GM12873 (cell line): ENCODE measurements around the gene NIPBL.

Experiments
- TF ChIP-seq, protein P1 (sequence below): IDR thresholded peaks from 2 replicates; pipeline ENCODE4 v1.5.1; 2012; ENCODE audit warnings: low read depth, mild to moderate bottlenecking, moderate library complexity, low read length, control low read depth; ENCODE audit not compliant: insufficient read depth; ENCODE audit errors: missing control alignments

Gene NIPBL

DNA sequence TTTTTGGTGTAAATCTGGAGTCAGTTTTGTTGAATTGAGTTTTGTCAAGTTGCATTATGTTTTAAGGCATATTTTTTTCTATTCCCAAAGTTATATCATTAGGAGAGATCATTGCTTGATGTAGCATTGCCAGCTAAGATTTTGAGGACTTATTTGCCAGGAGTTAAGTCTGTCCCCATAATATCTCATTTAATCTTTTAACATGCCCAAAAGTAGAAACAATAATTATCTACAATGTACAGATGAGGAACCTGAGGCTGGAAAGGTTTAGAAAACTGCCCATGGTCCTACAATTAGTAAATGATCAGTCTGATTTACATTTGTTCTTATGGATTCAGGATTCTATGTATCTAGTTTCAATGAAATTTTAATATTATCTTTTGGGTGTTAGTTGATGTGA is 4.7 kb downstream of the NIPBL start:
- TF ChIP-seq, protein P1, sequence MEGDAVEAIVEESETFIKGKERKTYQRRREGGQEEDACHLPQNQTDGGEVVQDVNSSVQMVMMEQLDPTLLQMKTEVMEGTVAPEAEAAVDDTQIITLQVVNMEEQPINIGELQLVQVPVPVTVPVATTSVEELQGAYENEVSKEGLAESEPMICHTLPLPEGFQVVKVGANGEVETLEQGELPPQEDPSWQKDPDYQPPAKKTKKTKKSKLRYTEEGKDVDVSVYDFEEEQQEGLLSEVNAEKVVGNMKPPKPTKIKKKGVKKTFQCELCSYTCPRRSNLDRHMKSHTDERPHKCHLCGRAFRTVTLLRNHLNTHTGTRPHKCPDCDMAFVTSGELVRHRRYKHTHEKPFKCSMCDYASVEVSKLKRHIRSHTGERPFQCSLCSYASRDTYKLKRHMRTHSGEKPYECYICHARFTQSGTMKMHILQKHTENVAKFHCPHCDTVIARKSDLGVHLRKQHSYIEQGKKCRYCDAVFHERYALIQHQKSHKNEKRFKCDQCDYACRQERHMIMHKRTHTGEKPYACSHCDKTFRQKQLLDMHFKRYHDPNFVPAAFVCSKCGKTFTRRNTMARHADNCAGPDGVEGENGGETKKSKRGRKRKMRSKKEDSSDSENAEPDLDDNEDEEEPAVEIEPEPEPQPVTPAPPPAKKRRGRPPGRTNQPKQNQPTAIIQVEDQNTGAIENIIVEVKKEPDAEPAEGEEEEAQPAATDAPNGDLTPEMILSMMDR: no peak

DNA sequence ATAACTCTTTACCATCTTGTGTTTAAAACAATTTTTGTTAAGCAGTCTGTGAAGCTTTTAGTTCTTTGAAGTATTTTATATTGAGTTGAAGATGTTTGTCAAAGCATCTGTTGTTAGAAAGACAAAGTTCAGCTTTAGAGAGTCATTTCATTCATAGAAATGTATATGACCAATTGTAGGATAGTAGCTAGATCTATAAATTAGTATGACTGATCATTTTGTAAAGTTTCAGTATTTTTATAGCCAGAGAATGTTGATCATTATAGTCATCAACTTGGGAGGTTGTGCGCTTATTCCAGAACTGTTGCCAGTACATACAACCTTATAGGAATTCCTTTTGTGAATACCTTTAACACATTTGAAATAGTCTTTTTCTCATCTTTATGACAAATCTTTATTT is 5.2 kb downstream of the NIPBL start:
- TF ChIP-seq, protein P1: no peak

DNA sequence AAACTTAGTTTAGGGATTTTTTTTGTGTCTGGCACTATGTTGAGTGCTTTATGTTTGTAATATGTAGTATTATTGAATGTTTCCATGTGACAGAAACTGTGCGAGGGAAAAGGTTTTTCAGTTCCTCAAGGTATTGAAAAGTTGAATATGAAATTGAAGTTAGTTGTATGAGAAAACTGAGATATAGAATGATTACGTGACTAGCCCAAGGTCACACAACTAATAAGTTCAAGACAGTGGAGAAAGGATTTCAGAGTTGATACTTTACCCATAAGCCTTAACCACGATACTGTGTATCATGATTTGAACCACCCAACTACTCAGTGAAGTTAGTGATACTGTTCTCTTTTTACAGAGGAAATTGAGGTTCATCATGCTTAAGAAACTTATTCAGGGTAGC is 5.7 kb downstream of the NIPBL start:
- TF ChIP-seq, protein P1: no peak

DNA sequence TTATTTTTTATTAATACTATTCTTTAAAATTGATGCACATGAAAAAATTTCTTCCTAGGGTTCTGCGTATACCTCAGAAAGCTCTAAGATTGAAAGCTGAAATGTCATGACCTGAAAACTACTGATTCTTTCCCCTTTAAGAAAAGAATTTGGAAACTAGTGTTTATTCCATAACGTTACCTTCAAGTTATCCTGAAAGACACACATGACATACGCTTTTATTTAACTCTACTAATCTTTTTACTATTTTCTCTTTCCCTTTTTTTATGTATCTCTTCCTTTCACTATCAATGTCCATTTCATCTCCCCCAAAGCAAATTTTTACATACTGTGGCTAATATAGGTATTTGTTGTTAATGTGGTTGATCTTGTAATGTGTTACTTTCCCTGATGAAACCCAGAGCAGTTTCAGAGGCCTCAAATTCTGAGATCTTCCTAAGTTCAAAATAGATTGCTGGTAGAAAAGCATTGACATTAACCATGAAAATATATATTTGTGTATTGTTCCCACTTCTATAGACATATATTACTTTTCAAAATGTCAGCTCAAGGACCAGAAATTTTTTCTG is 7.4 kb downstream of the NIPBL start:
- TF ChIP-seq, protein P1: no peak

DNA sequence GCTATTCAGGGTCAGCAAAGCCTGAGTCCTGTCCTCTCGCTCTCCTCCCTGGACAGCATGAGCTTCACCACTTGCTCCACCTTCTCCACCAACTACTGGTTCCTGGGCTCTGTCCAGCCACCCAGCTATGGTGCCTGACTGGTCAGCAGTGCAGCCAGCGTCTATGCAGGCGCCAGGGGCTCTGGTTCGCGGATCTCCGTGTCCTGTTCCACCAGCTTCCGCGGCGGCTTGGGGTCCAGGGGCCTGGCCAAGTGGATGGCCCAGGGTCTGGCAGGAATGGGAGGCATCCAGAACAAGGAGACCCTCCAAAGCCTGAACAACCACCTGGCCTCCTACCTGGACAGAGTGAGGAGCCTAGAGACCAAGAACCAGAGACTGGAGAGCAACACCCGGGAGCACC is 8.6 kb downstream of the NIPBL start:
- TF ChIP-seq, protein P1: no peak

DNA sequence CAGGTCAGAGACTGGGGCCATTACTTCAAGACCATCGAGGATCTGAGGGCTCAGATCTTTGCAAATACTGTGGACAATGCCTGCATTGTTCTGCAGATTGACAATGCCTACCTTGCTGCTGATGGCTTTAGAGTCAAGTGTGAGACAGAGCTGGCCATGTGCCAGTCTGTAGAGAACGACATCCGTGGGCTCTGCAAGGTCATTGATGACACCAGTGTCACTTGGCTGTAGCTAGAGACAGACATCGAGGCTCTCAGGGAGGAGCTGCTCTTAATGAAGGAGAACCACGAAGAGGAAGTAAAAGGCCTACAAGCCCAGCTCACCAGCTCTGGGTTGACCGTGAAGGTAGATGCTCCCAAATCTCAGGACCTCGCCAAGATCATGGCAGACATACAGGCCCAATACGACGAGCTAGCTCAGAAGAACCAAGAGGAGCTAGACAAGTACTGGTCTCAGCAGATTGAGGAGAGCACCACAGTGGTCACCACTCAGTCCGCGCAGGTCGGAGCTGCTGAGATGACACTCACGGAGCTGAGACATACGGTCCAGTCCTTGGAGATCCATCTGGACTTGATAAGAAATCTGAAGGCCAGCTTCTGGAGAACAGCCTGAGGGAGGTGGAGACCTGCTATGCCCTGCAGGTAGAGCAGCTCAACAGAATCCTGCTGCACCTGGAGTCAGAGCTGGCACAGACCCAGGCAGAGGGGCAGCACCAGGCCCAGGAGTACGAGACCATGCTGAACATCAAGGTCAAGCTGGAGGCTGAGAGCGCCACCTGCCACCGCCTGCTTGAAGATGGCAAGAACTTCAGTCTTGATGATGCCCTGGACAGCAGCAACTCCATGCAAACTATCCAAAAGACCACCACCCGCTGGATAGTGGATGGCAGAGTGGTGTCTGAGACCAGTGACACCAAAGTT is 9.3 kb downstream of the NIPBL start:
- TF ChIP-seq, protein P1: no peak

DNA sequence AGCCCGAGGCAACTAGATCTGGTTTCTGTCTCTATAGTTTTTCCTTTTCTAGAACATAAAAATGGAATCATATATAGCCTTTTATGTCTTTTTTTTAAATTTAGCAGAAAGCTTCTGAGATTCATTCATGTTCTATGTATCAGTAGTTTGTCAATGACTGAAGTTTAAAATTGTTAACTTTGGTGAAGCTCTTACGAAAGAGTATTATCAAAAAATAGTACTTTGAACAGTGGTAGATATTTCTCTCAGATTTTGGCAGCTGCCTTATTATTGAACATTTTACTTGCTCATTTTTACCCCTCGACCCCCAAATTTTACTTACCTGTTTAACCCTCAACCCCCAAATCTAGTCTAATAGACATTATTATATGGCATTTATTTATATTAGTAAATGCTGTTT is 10.2 kb downstream of the NIPBL start:
- TF ChIP-seq, protein P1: no peak
